Effector memory CD4-positive, alpha-beta T cell (primary cell): ENCODE measurements around the gene HLCS.

Experiments
- DNase-seq, 3 donors: peaks; one replicate each; pipeline ENCODE4 v3.0.0-alpha.2; 2020
- H3K27ac ChIP-seq: 2 replicates; pipeline ENCODE4 v1.7.0; 2013; ENCODE audit warnings: mild to moderate bottlenecking, low read length, moderate library complexity; ENCODE audit not compliant: insufficient read depth, poor library complexity, severe bottlenecking
- H3K27me3 ChIP-seq: replicated peaks from 2 replicates; pipeline ENCODE4 v1.7.0; 2013; ENCODE audit warnings: mild to moderate bottlenecking, low read length; ENCODE audit not compliant: insufficient read depth, control insufficient read depth, poor library complexity, severe bottlenecking
- H3K36me3 ChIP-seq: 2 replicates; pipeline ENCODE4 v1.7.0; 2013; ENCODE audit warnings: mild to moderate bottlenecking, low read length, moderate library complexity; ENCODE audit not compliant: control insufficient read depth, insufficient read depth
- H3K4me1 ChIP-seq: 2 replicates; pipeline ENCODE4 v1.7.0; 2013; ENCODE audit warnings: low read length, mild to moderate bottlenecking; ENCODE audit not compliant: control insufficient read depth, insufficient read depth, poor library complexity, severe bottlenecking
- H3K4me3 ChIP-seq: 2 replicates; pipeline ENCODE4 v1.7.0; 2013; ENCODE audit warnings: low read length, low read depth, mild to moderate bottlenecking; ENCODE audit not compliant: insufficient read depth, poor library complexity, severe bottlenecking
- H3K9me3 ChIP-seq: 2 replicates; pipeline ENCODE4 v1.7.0; 2013; ENCODE audit warnings: mild to moderate bottlenecking, low read length, moderate library complexity; ENCODE audit not compliant: control insufficient read depth

HLCS gene

GRCh38 chr21:36800734-36801133 lies 165.7 kb downstream of the HLCS start:
- Histone ChIP-seq H3K4me3 (no peak overlapping the region), H3K27me3 (no peaks in the 10 kb centered on the region), H3K9me3 (peaks cover 10% of the 10 kb centered on the region), H3K27ac (no peak overlapping the region), H3K36me3 (no peaks in the 10 kb centered on the region), H3K4me1 (no peaks in the 10 kb centered on the region)
- DNase-seq = no peak

DNA sequence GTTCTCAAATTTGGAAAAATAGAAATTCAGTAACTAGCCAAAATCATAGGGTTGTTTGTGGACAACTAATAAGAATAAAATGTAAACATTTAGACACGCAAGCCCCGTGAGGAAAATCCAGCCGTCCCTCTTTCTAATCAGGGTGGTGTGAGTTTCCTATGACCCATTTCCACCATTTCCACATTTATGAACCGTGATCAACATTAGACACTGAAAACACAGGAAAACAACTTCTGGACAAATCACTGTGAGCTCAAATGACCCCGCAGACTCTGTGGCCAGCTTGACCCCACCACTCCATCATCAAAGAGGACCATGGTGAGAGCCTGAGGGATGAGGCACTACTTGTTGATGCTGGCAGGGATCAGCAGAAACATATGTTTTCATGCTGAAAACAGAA lies 166.6 kb downstream of the HLCS start:
- no peak overlapping the region for H3K27ac ChIP-seq
- no peaks in the 10 kb centered on the region for H3K27me3 ChIP-seq
- no peak overlapping the region for H3K4me3 ChIP-seq
- H3K9me3 ChIP-seq = peaks cover 10% of the 10 kb centered on the region
- no peaks in the 10 kb centered on the region for H3K36me3 ChIP-seq
- DNase-seq = no peak
- H3K4me1 ChIP-seq = no peaks in the 10 kb centered on the region

- Histone ChIP-seq H3K27ac (no peak overlapping the region), H3K36me3 (no peaks in the 10 kb centered on the region), H3K9me3 (peaks cover 10% of the 10 kb centered on the region), H3K27me3 (no peaks in the 10 kb centered on the region), H3K4me1 (no peaks in the 10 kb centered on the region), H3K4me3 (no peak overlapping the region)
- DNase-seq = no peak
These were observed 168.0 kb downstream of the HLCS start for GRCh38 chr21:36798491-36798890.

- no peak overlapping the region for H3K27ac ChIP-seq
- DNase-seq = no peak
- H3K4me1 ChIP-seq = no peaks in the 10 kb centered on the region
- no peaks in the 10 kb centered on the region for H3K27me3 ChIP-seq
- H3K4me3 ChIP-seq = no peak overlapping the region
- H3K36me3 ChIP-seq = no peaks in the 10 kb centered on the region
- H3K9me3 ChIP-seq = peaks cover 10% of the 10 kb centered on the region
These were observed 170.4 kb downstream of the HLCS start for GRCh38 chr21:36796070-36796469.

DNA sequence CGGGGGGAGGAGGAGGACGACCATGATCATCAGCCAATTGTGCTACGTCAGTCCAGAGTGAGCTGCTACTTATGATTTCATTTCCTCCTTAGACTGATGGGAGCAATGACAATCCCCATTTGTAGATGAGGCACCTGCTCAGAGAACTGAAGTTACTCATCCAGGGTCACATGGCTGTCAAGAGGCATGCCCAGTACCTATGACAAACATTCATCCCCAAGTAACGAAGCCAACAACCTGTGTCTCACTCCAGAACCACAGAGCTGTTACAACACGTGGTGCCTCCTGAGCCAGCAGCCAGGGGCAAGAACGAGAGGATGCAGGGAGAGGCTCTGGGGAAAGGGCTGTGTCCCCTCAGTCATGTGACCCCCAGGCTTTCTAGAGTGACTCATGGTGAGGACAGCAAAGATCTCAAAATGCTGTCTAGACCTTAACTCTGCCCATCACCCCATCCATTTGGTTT lies 173.9 kb downstream of the HLCS start:
- H3K4me1 ChIP-seq = no peaks in the 10 kb centered on the region
- H3K27ac ChIP-seq = no peak overlapping the region
- no peaks in the 10 kb centered on the region for H3K9me3 ChIP-seq
- DNase-seq = no peak
- H3K27me3 ChIP-seq = no peaks in the 10 kb centered on the region
- H3K36me3 ChIP-seq = no peaks in the 10 kb centered on the region
- H3K4me3 ChIP-seq = no peak overlapping the region

DNA sequence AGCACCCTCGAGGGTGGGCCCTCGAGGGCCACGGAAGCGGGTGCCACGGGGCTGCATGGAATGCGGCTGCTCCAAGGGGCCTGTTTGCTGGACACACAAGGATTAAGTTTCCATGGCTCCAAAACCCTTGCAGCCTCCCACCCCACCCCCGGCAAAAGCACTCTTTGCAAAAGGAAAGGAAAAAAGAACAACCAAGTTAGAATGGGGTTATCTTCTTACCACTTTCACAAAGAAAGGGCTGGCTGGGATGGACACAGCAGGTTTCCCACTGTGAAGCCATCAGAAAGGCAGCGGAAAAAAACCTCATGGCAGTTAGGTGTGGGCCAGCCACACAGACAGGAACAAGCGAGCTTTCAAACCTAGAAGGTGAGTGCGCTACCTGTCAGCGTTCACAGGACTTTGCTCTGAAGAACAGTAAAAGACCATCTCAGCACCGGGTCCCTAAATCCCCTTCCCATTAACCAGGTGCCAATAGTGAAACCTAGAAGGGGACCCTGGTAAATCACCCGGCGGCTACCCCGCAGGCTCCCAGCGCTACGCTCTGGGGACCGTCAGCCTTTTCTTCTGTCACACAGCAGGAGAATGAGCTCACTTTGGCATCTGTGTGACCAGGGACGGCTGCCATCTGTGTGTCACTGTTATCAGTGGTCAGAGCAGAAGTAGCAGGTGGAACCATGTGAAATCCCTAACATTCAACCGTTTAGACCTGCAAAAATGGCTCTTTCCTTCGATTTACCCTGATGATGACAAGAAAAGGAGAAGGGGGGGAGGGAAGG lies 174.6 kb downstream of the HLCS start:
- H3K27me3 ChIP-seq = no peaks in the 10 kb centered on the region
- H3K4me3 ChIP-seq = no peak overlapping the region
- no peaks in the 10 kb centered on the region for H3K9me3 ChIP-seq
- no peaks in the 10 kb centered on the region for H3K4me1 ChIP-seq
- no peaks in the 10 kb centered on the region for H3K36me3 ChIP-seq
- no peak for DNase-seq
- H3K27ac ChIP-seq = no peak overlapping the region

- Histone ChIP-seq H3K9me3 (no peaks in the 10 kb centered on the region), H3K4me3 (no peak overlapping the region), H3K4me1 (no peaks in the 10 kb centered on the region), H3K27me3 (no peaks in the 10 kb centered on the region), H3K36me3 (no peaks in the 10 kb centered on the region), H3K27ac (no peak overlapping the region)
- no peak for DNase-seq
These were observed 175.3 kb downstream of the HLCS start for GRCh38 chr21:36791180-36791579.

- H3K9me3 ChIP-seq = no peaks in the 10 kb centered on the region
- H3K36me3 ChIP-seq = no peaks in the 10 kb centered on the region
- DNase-seq = no peak
- H3K4me1 ChIP-seq = no peaks in the 10 kb centered on the region
- no peak overlapping the region for H3K27ac ChIP-seq
- no peak overlapping the region for H3K4me3 ChIP-seq
- no peaks in the 10 kb centered on the region for H3K27me3 ChIP-seq
These were observed 175.9 kb downstream of the HLCS start for GRCh38 chr21:36790616-36791015.

DNA sequence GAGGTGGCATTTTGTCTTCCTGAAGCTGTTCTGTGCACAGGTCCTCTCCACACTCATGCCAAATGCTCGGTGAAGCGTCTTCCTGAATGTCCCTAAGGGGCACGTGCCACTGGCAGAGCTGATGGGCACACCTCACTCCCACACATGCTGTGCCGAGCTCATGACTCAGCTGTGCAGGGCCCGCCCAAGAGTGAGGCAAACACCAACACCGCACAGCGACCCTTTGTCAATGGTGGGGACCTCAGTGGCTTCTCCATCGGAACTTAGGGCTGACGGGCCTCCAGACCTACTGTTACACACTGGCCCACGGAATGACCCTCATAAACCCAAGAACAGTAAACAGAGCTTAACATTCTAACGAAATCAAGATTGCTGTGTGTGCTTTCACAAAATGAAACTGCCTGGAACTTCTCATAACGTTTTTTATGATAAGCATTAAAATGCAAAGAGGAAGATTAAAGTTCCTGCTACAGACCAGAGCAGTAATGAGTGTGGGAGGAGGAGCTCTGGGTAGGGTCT lies 178.3 kb downstream of the HLCS start:
- Histone ChIP-seq H3K36me3 (no peaks in the 10 kb centered on the region), H3K4me3 (no peak overlapping the region), H3K4me1 (no peaks in the 10 kb centered on the region), H3K9me3 (no peaks in the 10 kb centered on the region), H3K27ac (no peak overlapping the region), H3K27me3 (no peaks in the 10 kb centered on the region)
- DNase-seq = no peak

DNA sequence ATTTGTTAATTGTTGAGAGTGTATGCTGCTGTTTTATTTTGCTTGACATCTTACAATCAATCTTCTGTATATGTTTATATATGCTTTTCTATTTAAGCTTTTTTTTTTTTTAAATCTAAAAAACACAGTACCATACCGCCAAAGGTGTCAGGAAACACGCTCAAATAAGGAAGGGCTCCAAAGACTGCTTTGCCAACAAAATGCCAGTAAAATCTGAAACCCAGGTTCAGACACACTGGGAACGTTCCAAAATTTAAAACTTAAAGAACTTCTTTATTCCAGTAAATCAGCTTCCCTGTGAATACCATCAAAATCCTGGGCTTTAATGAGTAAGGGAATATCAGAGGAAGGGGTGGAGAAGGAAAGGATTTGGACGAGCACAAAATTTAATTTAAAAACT lies 180.3 kb downstream of the HLCS start:
- no peaks in the 10 kb centered on the region for H3K9me3 ChIP-seq
- no peaks in the 10 kb centered on the region for H3K36me3 ChIP-seq
- DNase-seq = no peak
- no peaks in the 10 kb centered on the region for H3K4me1 ChIP-seq
- H3K27ac ChIP-seq = no peak overlapping the region
- H3K4me3 ChIP-seq = no peak overlapping the region
- no peaks in the 10 kb centered on the region for H3K27me3 ChIP-seq
